Calu3 (cell line): ENCODE data around the gene HBEGF. TPM values are rescaled to one million over a fixed set of nuclear protein-coding genes. Genes with fewer than 3 reads are reported as not detected.
A peak's percentile ranks its signal among the peaks of the same experiment; 100 is the strongest.

Experiments
- BruUV-seq: library from RNA; stranded (reverse); fragments of 400-500 nt; replicated peaks from 2 replicates; lab custom pipeline; 2021; lab: Mats Ljungman, UMichigan
- CTCF ChIA-PET: fragments of 300-600 bp; sonication (Branson Sonifier 250); formaldehyde crosslinking; loops from one replicate; lab custom pipeline; 2022; ENCODE audit warnings: antibody characterized with exemption; lab: Charles Lee
- DNase-seq: peaks from one replicate; pipeline ENCODE4 v3.0.0; 2022
- H3K27ac Mint-ChIP-seq: one replicate; pipeline ENCODE4 v1.8.0; 2022; ENCODE audit warnings: mixed read lengths; ENCODE audit not compliant: unreplicated experiment
- H3K27me3 Mint-ChIP-seq: one replicate; pipeline ENCODE4 v1.8.0; 2022; ENCODE audit warnings: mixed read lengths; ENCODE audit not compliant: unreplicated experiment
- H3K36me3 Mint-ChIP-seq: one replicate; pipeline ENCODE4 v1.8.0; 2022; ENCODE audit warnings: mild to moderate bottlenecking, moderate library complexity, mixed read lengths; ENCODE audit not compliant: insufficient read depth, unreplicated experiment
- H3K4me1 Mint-ChIP-seq: one replicate; pipeline ENCODE4 v1.8.0; 2022; ENCODE audit warnings: mild to moderate bottlenecking, low read depth, mixed read lengths; ENCODE audit not compliant: unreplicated experiment
- H3K4me3 Mint-ChIP-seq: one replicate; pipeline ENCODE4 v1.8.0; 2022; ENCODE audit warnings: mild to moderate bottlenecking, low read depth, moderate library complexity, mixed read lengths; ENCODE audit not compliant: unreplicated experiment
- H3K9me3 Mint-ChIP-seq: one replicate; pipeline ENCODE4 v1.8.0; 2022; ENCODE audit warnings: low read depth, mixed read lengths; ENCODE audit not compliant: unreplicated experiment
- CTCF ChIP-seq: fragments of 200-600 bp; IDR thresholded peaks from one replicate; pipeline ENCODE4 v1.8.0; 2022; ENCODE audit warnings: antibody characterized with exemption; ENCODE audit not compliant: unreplicated experiment
- intact Hi-C: fragments of 100-400 bp; cut with micrococcal nuclease; formaldehyde crosslinking; loops from one replicate; pipeline ENCODE4 v1.10.0; 2022; ENCODE audit not compliant: unreplicated experiment
- total RNA-seq: library from RNA; stranded (reverse); gene quantifications from 2 replicates; pipeline ENCODE4 v1.2.3, GENCODE V29; 2022

Gene HBEGF
- total RNA-seq, 1 experiment from 2014 or later: 7.2 TPM

GRCh38 chr5:140363631-140364471 is 17.4 kb upstream of the HBEGF start:
- no TSS peak for BruUV-seq
- CTCF ChIA-PET: interaction anchor here (0.5 to 1.2 kb wide), 12 partner anchors 9 to 355 kb away, joined by 3 to 6 read pairs (median 4); partner anchors contain the start of gene HBEGF
- intact Hi-C loops: loop anchor here (5.0 kb wide), 1 partner anchor 358 kb away; no protein-coding TSS in a partner anchor
- H3K9me3 Mint-ChIP-seq: no peaks in the 10 kb centered on the region
- no peak for DNase-seq
- TF ChIP-seq CTCF: no peak
- peak overlapping the region; percentile 15 for H3K27ac Mint-ChIP-seq
- peaks cover 9% of the 10 kb centered on the region for H3K4me1 Mint-ChIP-seq
- peak overlapping the region; percentile 72 for H3K4me3 Mint-ChIP-seq
- H3K36me3 Mint-ChIP-seq: peaks cover 4% of the 10 kb centered on the region
- H3K27me3 Mint-ChIP-seq: no peaks in the 10 kb centered on the region

- TF ChIP-seq CTCF: peak; percentile 93
- Mint-ChIP-seq H3K4me3 (peak overlapping the region; percentile 72), H3K27ac (peak overlapping the region; percentile 15), H3K4me1 (peaks cover 17% of the 10 kb centered on the region), H3K27me3 (no peaks in the 10 kb centered on the region), H3K36me3 (peaks cover 4% of the 10 kb centered on the region), H3K9me3 (no peaks in the 10 kb centered on the region)
- no TSS peak for BruUV-seq
- intact Hi-C loops: loop anchor here (5.0 kb wide), 1 partner anchor 359 kb away; no protein-coding TSS in a partner anchor
- CTCF ChIA-PET: interaction anchor here (0.5 to 1.5 kb wide), 11 partner anchors 10 to 356 kb away, joined by 3 to 6 read pairs (median 4); partner anchors contain the start of gene HBEGF
- DNase-seq: peak; percentile 95
Observed at GRCh38 chr5:140362875-140363630, 16.6 kb upstream of the HBEGF start.

- BruUV-seq: no TSS peak
- no peak for DNase-seq
- Mint-ChIP-seq H3K27ac (no peak overlapping the region), H3K27me3 (no peaks in the 10 kb centered on the region), H3K9me3 (no peaks in the 10 kb centered on the region), H3K4me3 (no peak overlapping the region), H3K36me3 (peaks cover 9% of the 10 kb centered on the region), H3K4me1 (peaks cover 24% of the 10 kb centered on the region)
- CTCF ChIA-PET: interaction anchor here (1.5 kb wide), 1 partner anchor 124 kb away, joined by 4 read pairs; no protein-coding TSS in a partner anchor
- TF ChIP-seq CTCF: no peak
- intact Hi-C loops: loop anchor here (5.0 kb wide), 1 partner anchor 360 kb away; no protein-coding TSS in a partner anchor
Observed at GRCh38 chr5:140362311-140362710, 15.9 kb upstream of the HBEGF start.

- no peak for TF ChIP-seq CTCF
- H3K27me3 Mint-ChIP-seq: no peaks in the 10 kb centered on the region
- no peaks in the 10 kb centered on the region for H3K9me3 Mint-ChIP-seq
- H3K4me3 Mint-ChIP-seq: no peak overlapping the region
- H3K4me1 Mint-ChIP-seq: peaks cover 24% of the 10 kb centered on the region
- no peak for DNase-seq
- CTCF ChIA-PET: interaction anchor here (1.5 kb wide), 1 partner anchor 123 kb away, joined by 4 read pairs; no protein-coding TSS in a partner anchor
- BruUV-seq: no TSS peak
- intact Hi-C loops: loop anchor here (5.0 kb wide), 1 partner anchor 360 kb away; no protein-coding TSS in a partner anchor
- peak overlapping the region; percentile 12 for H3K27ac Mint-ChIP-seq
- peaks cover 9% of the 10 kb centered on the region for H3K36me3 Mint-ChIP-seq
Observed at GRCh38 chr5:140361901-140362300, 15.5 kb upstream of the HBEGF start.
